K562 (cell line): ENCODE measurements around the gene SDR9C7. TPM values are rescaled to one million over a fixed set of nuclear protein-coding genes. Genes with fewer than 3 reads are reported as not detected.

Source experiments
- ATAC-seq: fragments of 200-7000 bp; cut with Tn5 transposase; 3 replicates; pipeline ENCODE4 v1.9.1; 2020; ENCODE audit warnings: moderate library complexity
- BruUV-seq: library from RNA; stranded (reverse); fragments of 400-500 nt; replicated peaks from 2 replicates; lab custom pipeline; 2021; lab: Mats Ljungman, UMichigan
- CTCF ChIA-PET: fragments of 300-600 bp; formaldehyde crosslinking; extraction: SDS; loops from one replicate; lab custom pipeline; 2021; ENCODE audit warnings: low intra/inter-chr PET ratio; lab: Yijun Ruan, JAX
- POLR2A ChIA-PET: fragments of 300-600, 350-650 bp; sonication (Branson Sonifier 250); formaldehyde crosslinking; extraction: SDS; loops from one replicate; lab custom pipeline; 2021; ENCODE audit warnings: antibody characterized with exemption, inconsistent platforms; lab: Yijun Ruan, JAX
- DNase-seq, 4 experiments: peaks; one replicate each; pipeline versions ENCODE4 v3.0.0 to v3.0.0-alpha.2; 2011 to 2018; ENCODE audit warnings: low spot score in 3 of 4, mixed read lengths in 3 of 4; ENCODE audit errors: extremely low read depth in 1 of 4
- FAIRE-seq: peaks from 2 replicates; lab custom pipeline; 2011; peaks lifted over from hg19 to GRCh38; lab: Jason Lieb, UNC
- H2AFZ ChIP-seq: 2 replicates; pipeline ENCODE4 v1.6.0; 2011; ENCODE audit warnings: low read depth, low read length, control low read depth, inconsistent platforms
- H3K27ac ChIP-seq: fragments of 200-600 bp; 3 replicates; pipeline ENCODE4 v1.8.0; 2011; ENCODE audit warnings: low read depth, mild to moderate bottlenecking, control low read depth, inconsistent platforms, low read length, moderate library complexity, mixed read lengths; ENCODE audit errors: extremely low read depth
- H3K27me3 ChIP-seq, 2 experiments: fragments of 300-600 bp in 1 of 2; 2 replicates in 1 of 2; 3 replicates in 1 of 2; pipeline versions ENCODE4 v1.6.0 to v1.8.0; 2011; ENCODE audit warnings: inconsistent platforms in 2 of 2, low read length in 2 of 2, mild to moderate bottlenecking in 1 of 2, mixed read lengths in 1 of 2, moderate library complexity in 1 of 2; ENCODE audit not compliant: control insufficient read depth in 2 of 2, insufficient read depth in 2 of 2
- H3K36me3 ChIP-seq: fragments of 300-600 bp; 3 replicates; pipeline ENCODE4 v1.8.0; 2011; ENCODE audit warnings: mild to moderate bottlenecking, low read length, inconsistent platforms; ENCODE audit not compliant: control insufficient read depth, insufficient read depth
- H3K4me1 ChIP-seq, 2 experiments: fragments of 200-600 bp in 1 of 2; replicated peaks in 1 of 2; 2 replicates in 1 of 2; 3 replicates in 1 of 2; pipeline versions ENCODE4 v1.5.1 to v1.8.0; 2011; ENCODE audit warnings: inconsistent platforms in 2 of 2, low read length in 2 of 2, mild to moderate bottlenecking in 1 of 2, mixed read lengths in 1 of 2, moderate library complexity in 1 of 2; ENCODE audit not compliant: control insufficient read depth in 2 of 2, insufficient read depth in 2 of 2
- H3K4me2 ChIP-seq: 2 replicates; pipeline ENCODE4 v1.6.1; 2011; ENCODE audit warnings: low read length, control low read depth, inconsistent platforms, mixed read lengths; ENCODE audit not compliant: insufficient read depth
- H3K4me3 ChIP-seq: fragments of 200-600 bp; sonication (generic), shearing (Covaris generic); 2 replicates; pipeline ENCODE4 v1.5.1; 2016; ENCODE audit warnings: control low read depth, inconsistent platforms
- H3K79me2 ChIP-seq: fragments of 200-600 bp; 3 replicates; pipeline ENCODE4 v1.8.0; 2011; ENCODE audit warnings: low read length, inconsistent platforms; ENCODE audit not compliant: control insufficient read depth, insufficient read depth
- H3K9ac ChIP-seq, 2 experiments: 2 replicates each; pipeline versions ENCODE4 v1.6.0 to v1.6.1; 2011; ENCODE audit warnings: low read depth in 2 of 2, low read length in 2 of 2, control low read depth in 1 of 2, inconsistent platforms in 1 of 2, mild to moderate bottlenecking in 1 of 2, mixed read lengths in 1 of 2; ENCODE audit not compliant: insufficient read depth in 1 of 2
- H3K9me1 ChIP-seq: one replicate; pipeline ENCODE4 v1.6.0; 2011; ENCODE audit warnings: inconsistent platforms, mild to moderate bottlenecking, low read length, moderate library complexity; ENCODE audit not compliant: control insufficient read depth, insufficient read depth
- H3K9me3 ChIP-seq: replicated peaks from 2 replicates; pipeline ENCODE4 v1.5.1; 2011; ENCODE audit warnings: low read depth, low read length, inconsistent platforms; ENCODE audit not compliant: control insufficient read depth, insufficient read depth
- H4K20me1 ChIP-seq: replicated peaks from 2 replicates; pipeline ENCODE4 v1.6.1; 2011; ENCODE audit warnings: low read length, inconsistent platforms, mixed read lengths; ENCODE audit not compliant: control insufficient read depth, insufficient read depth
- BACH1 ChIP-seq: fragments of 200-800 bp; sonication (Bioruptor generic); IDR thresholded peaks from 2 replicates; pipeline ENCODE4 v1.6.1; 2016; ENCODE audit warnings: missing genetic modification characterization, missing compliant biosample characterization
- ELK3 ChIP-seq: fragments of 450-650 bp; formaldehyde crosslinking; IDR thresholded peaks from 2 replicates; pipeline ENCODE4 v1.4.0; 2020; ENCODE audit warnings: mild to moderate bottlenecking
- EP300 ChIP-seq: IDR thresholded peaks from 2 replicates; pipeline ENCODE4 v1.6.1; 2012; ENCODE audit warnings: low read length, improper control_type of control experiment
- GTF2F1 ChIP-seq: IDR thresholded peaks from 2 replicates; pipeline ENCODE4 v1.6.1; 2011; ENCODE audit warnings: low read depth, low read length, improper control_type of control experiment
- IFI16 ChIP-seq: fragments of 250-450 bp; sonication (Bioruptor Pico); IDR thresholded peaks from 2 replicates; pipeline ENCODE4 v2.1.2; 2022; ENCODE audit warnings: mild to moderate bottlenecking, inconsistent platforms
- LEF1 ChIP-seq: fragments of 450-650 bp; IDR thresholded peaks from 2 replicates; pipeline ENCODE4 v1.6.1; 2016; ENCODE audit warnings: mild to moderate bottlenecking
- NFIX ChIP-seq: fragments of 250-450 bp; sonication (Bioruptor Pico); IDR thresholded peaks from 2 replicates; pipeline ENCODE4 v1.4.0; 2020; ENCODE audit warnings: low read depth, mild to moderate bottlenecking, moderate library complexity
- RAD21 ChIP-seq, 2 experiments: fragments of 250-450 bp in 1 of 2; fragments of 450-650 bp in 1 of 2; sonication (Bioruptor Pico) in 1 of 2; formaldehyde crosslinking in 1 of 2; IDR thresholded peaks in 1 of 2; conservative IDR thresholded peaks in 1 of 2; 2 replicates each; pipeline versions ENCODE4 v1.4.0 to v1.8.0; 2020 to 2022; ENCODE audit warnings: mild to moderate bottlenecking in 2 of 2, moderate library complexity in 1 of 2
- SIRT6 ChIP-seq: IDR thresholded peaks from one replicate; pipeline ENCODE4 v1.6.1; 2012; ENCODE audit warnings: low read depth, mild to moderate bottlenecking, control low read depth, inconsistent platforms, low read length, moderate library complexity
- ZNF280B ChIP-seq: fragments of 250-450 bp; sonication (Bioruptor Pico); IDR thresholded peaks from 2 replicates; pipeline ENCODE4 v1.5.1; 2021; ENCODE audit warnings: mild to moderate bottlenecking
- ZNF311 ChIP-seq: fragments of 250-450 bp; sonication (Bioruptor Pico); IDR thresholded peaks from 2 replicates; pipeline ENCODE4 v1.4.0; 2020; ENCODE audit warnings: mild to moderate bottlenecking, moderate library complexity
- ZNF561 ChIP-seq: fragments of 450-650 bp; formaldehyde crosslinking; conservative IDR thresholded peaks from 2 replicates; pipeline ENCODE4 v1.4.0; 2020; ENCODE audit warnings: mild to moderate bottlenecking, moderate library complexity
- WGBS: fragments of 100-300 bp; shearing (Covaris generic); methylation state at CpG from one replicate; pipeline ENCODE4 v1.1.6; 2016; ENCODE audit warnings: low coverage, mixed read lengths; ENCODE audit not compliant: insufficient coverage; ENCODE audit errors: missing lambda C conversion rate; 5-methylcytosine and 5-hydroxymethylcytosine counted together
- in situ Hi-C: fragments of 300-500 bp; cut with MboI; formaldehyde crosslinking; loops from 4 replicates; pipeline ENCODE4 v1.15.0; 2018; ENCODE audit warnings: inconsistent platforms, mixed read lengths
- intact Hi-C: fragments of 100-400 bp; cut with micrococcal nuclease; formaldehyde crosslinking; loops from 2 replicates; pipeline ENCODE4 v1.14.2; 2022
- polyA plus RNA-seq, 8 experiments: library from polyadenylated mRNA; depleted of rRNA in 4 of 8; stranded (reverse) in 5 of 8; unstranded in 3 of 8; fragments of >200 nt; fragmentation: Nextera tagmentation in 2 of 8; fragmentation: Illumina TruSeq in 1 of 8; extraction: Ambion mirVana in 2 of 8; extraction: Trizol in 1 of 8; gene quantifications; 2 replicates each; pipeline versions ENCODE4 v1.2.1 to v1.2.3, GENCODE V29; 2011 to 2014; ENCODE audit warnings: inconsistent platforms in 1 of 8, missing spikeins in 1 of 8
- total RNA-seq, 7 experiments: library from RNA; depleted of rRNA in 6 of 7; stranded (reverse); fragments of >200 nt in 6 of 7; fragmentation: Illumina TruSeq in 2 of 7; extraction: Trizol in 2 of 7; gene quantifications; 2 replicates each; pipeline versions ENCODE4 v1.2.1 to v1.2.3, GENCODE V29; 2011 to 2021; ENCODE audit warnings: low replicate concordance in 1 of 7
- TF ChIP-seq, protein P1 (sequence below): fragments of 450-650 bp; IDR thresholded peaks from 2 replicates; pipeline ENCODE4 v1.6.1; 2016; ENCODE audit warnings: antibody characterized with exemption
- TF ChIP-seq, protein P2 (sequence below): fragments of 450-650 bp; IDR thresholded peaks from 2 replicates; pipeline ENCODE4 v1.6.1; 2016; ENCODE audit warnings: mild to moderate bottlenecking

SDR9C7 gene
- total and polyA plus RNA-seq, 9 of the 15 experiments (the other 6 are each of a cell fraction or from before 2014, with no cell fraction given), result 0.04 to 0.59 (median 0.06) TPM; not detected in 6

DNA sequence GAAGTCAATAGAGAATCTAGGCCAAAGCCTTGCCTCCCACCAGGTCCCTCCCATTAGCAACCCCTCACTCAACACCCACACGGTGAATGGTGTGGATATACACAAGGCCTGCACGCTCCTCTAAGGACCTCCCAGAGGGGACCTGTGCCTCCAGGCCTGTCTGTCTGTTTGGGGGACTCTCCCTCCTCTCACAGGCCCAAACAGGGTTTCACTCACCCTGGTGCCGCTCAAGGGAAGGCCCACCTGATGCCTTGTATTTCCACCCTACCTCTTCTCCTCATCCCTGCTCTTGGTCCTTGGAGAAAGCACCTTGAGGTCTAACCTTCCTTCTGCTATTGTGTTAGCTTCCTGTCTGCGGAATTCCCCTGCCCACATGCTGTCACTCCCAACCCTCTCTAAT lies 4.4 kb downstream of the SDR9C7 start (continued):
- TF ChIP-seq SIRT6, result no peak
- no peak for TF ChIP-seq IFI16 (CRISPR knock-in tag)
- TF ChIP-seq ZNF311 (CRISPR knock-in tag), result no peak
- TF ChIP-seq BACH1, result no peak
- TF ChIP-seq, protein P1, sequence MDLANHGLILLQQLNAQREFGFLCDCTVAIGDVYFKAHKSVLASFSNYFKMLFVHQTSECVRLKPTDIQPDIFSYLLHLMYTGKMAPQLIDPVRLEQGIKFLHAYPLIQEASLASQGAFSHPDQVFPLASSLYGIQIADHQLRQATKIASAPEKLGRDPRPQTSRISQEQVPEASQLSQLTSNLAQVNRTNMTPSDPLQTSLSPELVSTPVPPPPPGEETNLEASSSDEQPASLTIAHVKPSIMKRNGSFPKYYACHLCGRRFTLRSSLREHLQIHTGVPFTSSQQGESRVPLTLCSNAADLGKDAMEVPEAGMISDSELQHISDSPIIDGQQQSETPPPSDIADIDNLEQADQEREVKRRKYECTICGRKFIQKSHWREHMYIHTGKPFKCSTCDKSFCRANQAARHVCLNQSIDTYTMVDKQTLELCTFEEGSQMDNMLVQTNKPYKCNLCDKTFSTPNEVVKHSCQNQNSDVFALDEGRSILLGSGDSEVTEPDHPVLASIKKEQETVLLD, result no peak
- TF ChIP-seq ZNF280B, result no peak
- TF ChIP-seq, all 486 proteins: peak for 0

- DNase-seq (peak in 3 of 4 experiments; percentile 25 to 56 (median 40)), FAIRE-seq (peak; percentile 29), ATAC-seq (peak; percentile 64)
- Histone ChIP-seq H3K27ac (no peak overlapping the region), H3K9ac (no peak overlapping the region), H3K9me1 (no peaks in the 10 kb centered on the region), H2AFZ (peak overlapping the region; percentile 78), H3K9me3 (no peaks in the 10 kb centered on the region), H3K4me1 (peaks cover 31 to 46% of the 10 kb centered on the region in 2 experiments), H3K79me2 (no peaks in the 10 kb centered on the region), H3K4me3 (no peak overlapping the region), H3K36me3 (no peaks in the 10 kb centered on the region), H4K20me1 (no peaks in the 10 kb centered on the region), H3K27me3 (no peaks in the 10 kb centered on the region), H3K4me2 (no peak overlapping the region)
- ChIA-PET CTCF (no interaction called here), POLR2A (interaction anchor here (0.7 to 1.6 kb wide), 4 partner anchors 10 to 590 kb away, joined by 3 to 4 read pairs (median 4); partner anchors contain the start of gene NACA)
- in situ Hi-C loops (no loop called here), intact Hi-C loops (no loop called here)
- BruUV-seq, result no TSS peak
- WGBS, result 18% methylated on average over 3 of the region's 3 CpGs
- TF ChIP-seq GTF2F1, result no peak
- TF ChIP-seq LEF1, result no peak
- no peak for TF ChIP-seq NFIX (CRISPR knock-in tag)
- peak; percentile 23; the same call in 1 of the 2 replicates for TF ChIP-seq EP300
- no peak for TF ChIP-seq ELK3 (CRISPR knock-in tag)
- TF ChIP-seq RAD21 (CRISPR knock-in tag; conservative IDR thresholded peaks at IDR 0.05 in 1 of 2, IDR thresholded peaks at IDR 0.05 in 1 of 2), result no peak
- no peak for TF ChIP-seq ZNF561
- TF ChIP-seq, protein P2, sequence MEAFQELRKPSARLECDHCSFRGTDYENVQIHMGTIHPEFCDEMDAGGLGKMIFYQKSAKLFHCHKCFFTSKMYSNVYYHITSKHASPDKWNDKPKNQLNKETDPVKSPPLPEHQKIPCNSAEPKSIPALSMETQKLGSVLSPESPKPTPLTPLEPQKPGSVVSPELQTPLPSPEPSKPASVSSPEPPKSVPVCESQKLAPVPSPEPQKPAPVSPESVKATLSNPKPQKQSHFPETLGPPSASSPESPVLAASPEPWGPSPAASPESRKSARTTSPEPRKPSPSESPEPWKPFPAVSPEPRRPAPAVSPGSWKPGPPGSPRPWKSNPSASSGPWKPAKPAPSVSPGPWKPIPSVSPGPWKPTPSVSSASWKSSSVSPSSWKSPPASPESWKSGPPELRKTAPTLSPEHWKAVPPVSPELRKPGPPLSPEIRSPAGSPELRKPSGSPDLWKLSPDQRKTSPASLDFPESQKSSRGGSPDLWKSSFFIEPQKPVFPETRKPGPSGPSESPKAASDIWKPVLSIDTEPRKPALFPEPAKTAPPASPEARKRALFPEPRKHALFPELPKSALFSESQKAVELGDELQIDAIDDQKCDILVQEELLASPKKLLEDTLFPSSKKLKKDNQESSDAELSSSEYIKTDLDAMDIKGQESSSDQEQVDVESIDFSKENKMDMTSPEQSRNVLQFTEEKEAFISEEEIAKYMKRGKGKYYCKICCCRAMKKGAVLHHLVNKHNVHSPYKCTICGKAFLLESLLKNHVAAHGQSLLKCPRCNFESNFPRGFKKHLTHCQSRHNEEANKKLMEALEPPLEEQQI, result no peak
These were observed 5.9 kb downstream of the SDR9C7 start for GRCh38 chr12:56928262-56928661.
